NCI-H1417 treated with DMSO at 0.1 percent for 48 hours (cell line): Measurements from ENCODE around the gene F13A1.

Source experiments
- DNase-seq: peaks from one replicate; lab custom pipeline; 2025; lab: John Stamatoyannopoulos, UW

F13A1 gene

GRCh38 chr6:6243846-6244245, 76.6 kb downstream of the F13A1 start:
- DNase-seq: no peak

- DNase-seq: no peak
Observed at GRCh38 chr6:6239598-6240581, 80.6 kb downstream of the F13A1 start.

GRCh38 chr6:6236730-6237469, 83.6 kb downstream of the F13A1 start:
- no peak for DNase-seq

GRCh38 chr6:6235786-6236185, 84.7 kb downstream of the F13A1 start:
- no peak for DNase-seq

GRCh38 chr6:6234963-6235362, 85.5 kb downstream of the F13A1 start:
- no peak for DNase-seq

- no peak for DNase-seq
Observed at GRCh38 chr6:6230286-6230685, 90.2 kb downstream of the F13A1 start.

- no peak for DNase-seq
Observed at GRCh38 chr6:6227896-6228295, 92.6 kb downstream of the F13A1 start.

GRCh38 chr6:6225885-6226529, 94.5 kb downstream of the F13A1 start:
- DNase-seq: no peak

- no peak for DNase-seq
Observed at GRCh38 chr6:6224933-6225486, 95.5 kb downstream of the F13A1 start.

GRCh38 chr6:6221787-6222535, 98.5 kb downstream of the F13A1 start:
- DNase-seq: no peak

- DNase-seq: no peak
Observed at GRCh38 chr6:6220718-6221117, 99.7 kb downstream of the F13A1 start.

GRCh38 chr6:6219716-6220115, 100.7 kb downstream of the F13A1 start:
- no peak for DNase-seq

GRCh38 chr6:6218759-6219085, 101.7 kb downstream of the F13A1 start:
- DNase-seq: no peak

GRCh38 chr6:6217855-6218758, 102.4 kb downstream of the F13A1 start:
- DNase-seq: no peak

GRCh38 chr6:6210994-6211393, 109.5 kb downstream of the F13A1 start:
- DNase-seq: no peak

GRCh38 chr6:6202886-6203285, 117.6 kb downstream of the F13A1 start:
- no peak for DNase-seq

- DNase-seq: no peak
Observed at GRCh38 chr6:6201200-6201599, 119.3 kb downstream of the F13A1 start.

- DNase-seq: no peak
Observed at GRCh38 chr6:6199678-6200077, 120.8 kb downstream of the F13A1 start.

GRCh38 chr6:6196762-6197161, 123.7 kb downstream of the F13A1 start:
- DNase-seq: no peak

- DNase-seq: no peak
Observed at GRCh38 chr6:6195080-6195479, 125.4 kb downstream of the F13A1 start.
